ENCODE results near the gene STK31.

The STK31 gene, protein sequence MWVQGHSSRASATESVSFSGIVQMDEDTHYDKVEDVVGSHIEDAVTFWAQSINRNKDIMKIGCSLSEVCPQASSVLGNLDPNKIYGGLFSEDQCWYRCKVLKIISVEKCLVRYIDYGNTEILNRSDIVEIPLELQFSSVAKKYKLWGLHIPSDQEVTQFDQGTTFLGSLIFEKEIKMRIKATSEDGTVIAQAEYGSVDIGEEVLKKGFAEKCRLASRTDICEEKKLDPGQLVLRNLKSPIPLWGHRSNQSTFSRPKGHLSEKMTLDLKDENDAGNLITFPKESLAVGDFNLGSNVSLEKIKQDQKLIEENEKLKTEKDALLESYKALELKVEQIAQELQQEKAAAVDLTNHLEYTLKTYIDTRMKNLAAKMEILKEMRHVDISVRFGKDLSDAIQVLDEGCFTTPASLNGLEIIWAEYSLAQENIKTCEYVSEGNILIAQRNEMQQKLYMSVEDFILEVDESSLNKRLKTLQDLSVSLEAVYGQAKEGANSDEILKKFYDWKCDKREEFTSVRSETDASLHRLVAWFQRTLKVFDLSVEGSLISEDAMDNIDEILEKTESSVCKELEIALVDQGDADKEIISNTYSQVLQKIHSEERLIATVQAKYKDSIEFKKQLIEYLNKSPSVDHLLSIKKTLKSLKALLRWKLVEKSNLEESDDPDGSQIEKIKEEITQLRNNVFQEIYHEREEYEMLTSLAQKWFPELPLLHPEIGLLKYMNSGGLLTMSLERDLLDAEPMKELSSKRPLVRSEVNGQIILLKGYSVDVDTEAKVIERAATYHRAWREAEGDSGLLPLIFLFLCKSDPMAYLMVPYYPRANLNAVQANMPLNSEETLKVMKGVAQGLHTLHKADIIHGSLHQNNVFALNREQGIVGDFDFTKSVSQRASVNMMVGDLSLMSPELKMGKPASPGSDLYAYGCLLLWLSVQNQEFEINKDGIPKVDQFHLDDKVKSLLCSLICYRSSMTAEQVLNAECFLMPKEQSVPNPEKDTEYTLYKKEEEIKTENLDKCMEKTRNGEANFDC

GRCh38 chr7:23710000-23710399 is at the start of gene STK31:
Gene STK31 (plus strand): TSS chr7:23710219. CDS start chr7:23710286, 67 bp downstream.
- H3K4me3 ChIP-seq (ENCODE audit: low read depth in 1 of 2, low read length in 2 of 2), result peak within 1 kb of the TSS; percentile 28 to 41
- H3K36me3 ChIP-seq (ENCODE audit: control insufficient read depth in 1 of 2, insufficient read depth in 2 of 2, low read length in 2 of 2), result peaks cover 12 to 14% of the 10 kb centered on the region in 2 donors
- H3K27me3 ChIP-seq (ENCODE audit: control insufficient read depth in 1 of 2, insufficient read depth in 2 of 2, low read length in 2 of 2), result no peaks in the 10 kb centered on the region
- no peak within 1 kb of the TSS for H3K9ac ChIP-seq (ENCODE audit: low read depth in 1 of 2, low read length in 2 of 2)
- no peak within 1 kb of the TSS for H3K27ac ChIP-seq (ENCODE audit: low read depth, low read length)
- peaks cover 5 to 9% of the 10 kb centered on the region in 2 donors for H3K4me1 ChIP-seq (ENCODE audit: control insufficient read depth in 1 of 2, insufficient read depth in 2 of 2, low read length in 2 of 2)
- H3K9me3 ChIP-seq (ENCODE audit: control insufficient read depth in 1 of 2, low read length in 2 of 2), result peaks cover 5 to 17% of the 10 kb centered on the region in 2 donors

GRCh38 chr7:23661385-23661784 is 48.6 kb upstream of the STK31 start:
- H3K4me1 ChIP-seq (ENCODE audit: control insufficient read depth in 1 of 2, insufficient read depth in 2 of 2, low read length in 2 of 2), result no peaks in the 10 kb centered on the region
- no peaks in the 10 kb centered on the region for H3K36me3 ChIP-seq (ENCODE audit: control insufficient read depth in 1 of 2, insufficient read depth in 2 of 2, low read length in 2 of 2)
- no peak overlapping the region for H3K9ac ChIP-seq (ENCODE audit: low read depth in 1 of 2, low read length in 2 of 2)
- H3K4me3 ChIP-seq (ENCODE audit: low read depth in 1 of 2, low read length in 2 of 2), result no peak overlapping the region
- no peaks in the 10 kb centered on the region for H3K27me3 ChIP-seq (ENCODE audit: control insufficient read depth in 1 of 2, insufficient read depth in 2 of 2, low read length in 2 of 2)
- H3K9me3 ChIP-seq (ENCODE audit: control insufficient read depth in 1 of 2, low read length in 2 of 2), result peaks cover 3 to 5% of the 10 kb centered on the region in 2 donors
- no peak overlapping the region for H3K27ac ChIP-seq (ENCODE audit: low read depth, low read length)

- Histone ChIP-seq H3K27ac (ENCODE audit: low read depth, low read length) (no peak overlapping the region), H3K9me3 (ENCODE audit: control insufficient read depth in 1 of 2, low read length in 2 of 2) (peaks cover 3 to 5% of the 10 kb centered on the region in 2 donors), H3K27me3 (ENCODE audit: control insufficient read depth in 1 of 2, insufficient read depth in 2 of 2, low read length in 2 of 2) (no peaks in the 10 kb centered on the region), H3K4me3 (ENCODE audit: low read depth in 1 of 2, low read length in 2 of 2) (no peak overlapping the region), H3K9ac (ENCODE audit: low read depth in 1 of 2, low read length in 2 of 2) (no peak overlapping the region), H3K4me1 (ENCODE audit: control insufficient read depth in 1 of 2, insufficient read depth in 2 of 2, low read length in 2 of 2) (no peaks in the 10 kb centered on the region), H3K36me3 (ENCODE audit: control insufficient read depth in 1 of 2, insufficient read depth in 2 of 2, low read length in 2 of 2) (no peaks in the 10 kb centered on the region)
Measured at GRCh38 chr7:23662124-23662983, 47.7 kb upstream of the STK31 start.

DNA sequence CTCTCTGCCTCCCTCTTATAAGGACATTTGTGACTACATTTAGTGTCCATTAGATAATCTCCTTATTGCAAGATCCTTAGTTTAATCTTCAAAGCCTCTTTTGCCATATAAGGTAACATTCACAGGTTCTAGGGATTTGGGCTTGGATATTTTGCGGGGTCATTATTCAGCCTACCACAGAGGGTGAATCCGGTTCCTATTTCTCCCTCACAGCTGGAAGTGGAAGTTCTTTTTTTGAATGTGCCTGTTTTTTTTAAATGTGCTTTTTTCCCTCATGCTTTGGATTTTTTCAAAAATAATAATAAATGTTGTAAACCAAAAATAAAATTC is 47.1 kb upstream of the STK31 start:
- H3K4me3 ChIP-seq (ENCODE audit: low read depth in 1 of 2, low read length in 2 of 2), result no peak overlapping the region
- H3K27me3 ChIP-seq (ENCODE audit: control insufficient read depth in 1 of 2, insufficient read depth in 2 of 2, low read length in 2 of 2), result no peaks in the 10 kb centered on the region
- no peak overlapping the region for H3K27ac ChIP-seq (ENCODE audit: low read depth, low read length)
- H3K9ac ChIP-seq (ENCODE audit: low read depth in 1 of 2, low read length in 2 of 2), result no peak overlapping the region
- H3K9me3 ChIP-seq (ENCODE audit: control insufficient read depth in 1 of 2, low read length in 2 of 2), result peaks cover 3 to 5% of the 10 kb centered on the region in 2 donors
- H3K36me3 ChIP-seq (ENCODE audit: control insufficient read depth in 1 of 2, insufficient read depth in 2 of 2, low read length in 2 of 2), result no peaks in the 10 kb centered on the region
- H3K4me1 ChIP-seq (ENCODE audit: control insufficient read depth in 1 of 2, insufficient read depth in 2 of 2, low read length in 2 of 2), result no peaks in the 10 kb centered on the region

DNA sequence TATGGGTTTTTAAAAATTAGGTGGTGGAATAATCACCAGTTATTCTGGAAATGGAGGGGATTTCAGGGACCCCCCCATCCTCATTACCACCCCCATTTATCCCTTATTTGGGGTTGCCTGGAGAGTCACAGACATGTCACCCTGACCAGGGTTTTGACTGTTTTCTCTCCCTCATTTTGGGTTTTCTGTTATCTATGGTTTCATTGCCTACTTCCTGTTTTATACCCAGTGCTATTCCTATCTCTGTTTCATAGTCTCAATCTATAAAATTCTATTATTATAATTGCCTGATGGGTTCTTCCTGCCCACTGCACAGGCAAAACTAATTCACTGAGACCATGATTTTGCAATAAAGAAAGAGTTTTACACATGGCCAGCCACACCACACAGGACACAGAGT is 45.9 kb upstream of the STK31 start:
- H3K4me1 ChIP-seq (ENCODE audit: control insufficient read depth in 1 of 2, insufficient read depth in 2 of 2, low read length in 2 of 2), result no peaks in the 10 kb centered on the region
- H3K27me3 ChIP-seq (ENCODE audit: control insufficient read depth in 1 of 2, insufficient read depth in 2 of 2, low read length in 2 of 2), result no peaks in the 10 kb centered on the region
- peaks cover under 1% of the 10 kb centered on the region in 2 donors for H3K9me3 ChIP-seq (ENCODE audit: control insufficient read depth in 1 of 2, low read length in 2 of 2)
- H3K4me3 ChIP-seq (ENCODE audit: low read depth in 1 of 2, low read length in 2 of 2), result no peak overlapping the region
- no peak overlapping the region for H3K27ac ChIP-seq (ENCODE audit: low read depth, low read length)
- no peaks in the 10 kb centered on the region for H3K36me3 ChIP-seq (ENCODE audit: control insufficient read depth in 1 of 2, insufficient read depth in 2 of 2, low read length in 2 of 2)
- no peak overlapping the region for H3K9ac ChIP-seq (ENCODE audit: low read depth in 1 of 2, low read length in 2 of 2)

DNA sequence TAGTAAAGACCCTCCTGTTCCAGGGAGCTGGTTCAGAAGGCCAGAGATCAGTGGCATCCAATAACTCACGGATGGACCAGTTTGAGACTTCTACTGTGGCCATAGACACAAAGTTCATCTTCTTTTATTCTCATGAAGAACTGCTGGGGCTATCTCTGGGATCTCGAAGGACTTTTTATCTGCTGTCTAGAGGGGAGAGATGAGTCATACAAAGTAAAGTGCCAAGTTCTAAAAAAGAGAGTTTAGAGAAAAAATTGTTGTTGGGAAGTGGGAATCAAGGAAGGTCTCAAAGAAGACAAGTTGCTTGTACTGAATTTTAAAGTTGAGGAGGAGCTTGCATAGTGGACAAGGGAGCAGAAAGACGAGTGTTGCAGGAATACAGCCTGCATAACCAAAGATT is 38.0 kb upstream of the STK31 start:
- Histone ChIP-seq H3K9ac (ENCODE audit: low read depth in 1 of 2, low read length in 2 of 2) (no peak overlapping the region), H3K4me1 (ENCODE audit: control insufficient read depth in 1 of 2, insufficient read depth in 2 of 2, low read length in 2 of 2) (no peaks in the 10 kb centered on the region), H3K27ac (ENCODE audit: low read depth, low read length) (no peak overlapping the region), H3K4me3 (ENCODE audit: low read depth in 1 of 2, low read length in 2 of 2) (no peak overlapping the region), H3K27me3 (ENCODE audit: control insufficient read depth in 1 of 2, insufficient read depth in 2 of 2, low read length in 2 of 2) (no peaks in the 10 kb centered on the region), H3K36me3 (ENCODE audit: control insufficient read depth in 1 of 2, insufficient read depth in 2 of 2, low read length in 2 of 2) (no peaks in the 10 kb centered on the region), H3K9me3 (ENCODE audit: control insufficient read depth in 1 of 2, low read length in 2 of 2) (no peaks in the 10 kb centered on the region)

DNA sequence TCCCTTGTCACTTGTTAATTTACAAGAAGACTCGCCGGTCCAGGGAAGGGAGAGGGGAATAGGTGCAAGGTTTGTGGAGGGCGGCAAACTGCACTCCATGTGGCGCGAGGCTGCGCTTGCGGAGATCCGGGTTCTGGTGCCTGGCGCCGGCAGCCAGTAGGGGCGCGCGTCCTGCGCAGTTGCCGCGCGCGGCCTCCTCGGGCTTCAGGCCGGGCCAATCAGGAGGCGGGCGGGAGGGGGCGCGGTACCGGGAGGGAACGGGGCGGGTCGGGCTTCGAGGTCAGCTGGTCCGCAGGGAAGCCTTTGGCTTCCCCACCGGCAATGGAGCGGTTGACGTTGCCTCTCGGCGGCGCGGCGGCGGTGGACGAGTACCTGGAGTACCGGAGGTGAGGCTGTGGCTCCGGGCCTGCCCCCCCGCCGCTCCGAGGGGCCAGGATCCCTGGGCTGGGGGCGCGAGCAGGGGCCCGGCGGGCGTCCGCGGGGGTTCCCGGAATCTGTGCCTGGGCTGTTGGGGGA is 30.1 kb upstream of the STK31 start, which contains the start of gene FAM221A:
TSS of gene FAM221A (plus strand) at position 302 of the 516 bp plus-strand sequence. CDS start at position 322, 20 bp downstream.
- H3K9ac ChIP-seq (ENCODE audit: low read depth in 1 of 2, low read length in 2 of 2), result peak within 1 kb of the TSS; percentile 78 to 81
- peak within 1 kb of the TSS; percentile 83 to 92 for H3K4me3 ChIP-seq (ENCODE audit: low read depth in 1 of 2, low read length in 2 of 2)
- H3K36me3 ChIP-seq (ENCODE audit: control insufficient read depth in 1 of 2, insufficient read depth in 2 of 2, low read length in 2 of 2), result no peaks in the 10 kb centered on the region
- H3K9me3 ChIP-seq (ENCODE audit: control insufficient read depth in 1 of 2, low read length in 2 of 2), result no peaks in the 10 kb centered on the region
- peaks cover 0 to 4% of the 10 kb centered on the region in 2 donors for H3K4me1 ChIP-seq (ENCODE audit: control insufficient read depth in 1 of 2, insufficient read depth in 2 of 2, low read length in 2 of 2)
- H3K27me3 ChIP-seq (ENCODE audit: control insufficient read depth in 1 of 2, insufficient read depth in 2 of 2, low read length in 2 of 2), result no peaks in the 10 kb centered on the region
- peak within 1 kb of the TSS; percentile 82 for H3K27ac ChIP-seq (ENCODE audit: low read depth, low read length)

DNA sequence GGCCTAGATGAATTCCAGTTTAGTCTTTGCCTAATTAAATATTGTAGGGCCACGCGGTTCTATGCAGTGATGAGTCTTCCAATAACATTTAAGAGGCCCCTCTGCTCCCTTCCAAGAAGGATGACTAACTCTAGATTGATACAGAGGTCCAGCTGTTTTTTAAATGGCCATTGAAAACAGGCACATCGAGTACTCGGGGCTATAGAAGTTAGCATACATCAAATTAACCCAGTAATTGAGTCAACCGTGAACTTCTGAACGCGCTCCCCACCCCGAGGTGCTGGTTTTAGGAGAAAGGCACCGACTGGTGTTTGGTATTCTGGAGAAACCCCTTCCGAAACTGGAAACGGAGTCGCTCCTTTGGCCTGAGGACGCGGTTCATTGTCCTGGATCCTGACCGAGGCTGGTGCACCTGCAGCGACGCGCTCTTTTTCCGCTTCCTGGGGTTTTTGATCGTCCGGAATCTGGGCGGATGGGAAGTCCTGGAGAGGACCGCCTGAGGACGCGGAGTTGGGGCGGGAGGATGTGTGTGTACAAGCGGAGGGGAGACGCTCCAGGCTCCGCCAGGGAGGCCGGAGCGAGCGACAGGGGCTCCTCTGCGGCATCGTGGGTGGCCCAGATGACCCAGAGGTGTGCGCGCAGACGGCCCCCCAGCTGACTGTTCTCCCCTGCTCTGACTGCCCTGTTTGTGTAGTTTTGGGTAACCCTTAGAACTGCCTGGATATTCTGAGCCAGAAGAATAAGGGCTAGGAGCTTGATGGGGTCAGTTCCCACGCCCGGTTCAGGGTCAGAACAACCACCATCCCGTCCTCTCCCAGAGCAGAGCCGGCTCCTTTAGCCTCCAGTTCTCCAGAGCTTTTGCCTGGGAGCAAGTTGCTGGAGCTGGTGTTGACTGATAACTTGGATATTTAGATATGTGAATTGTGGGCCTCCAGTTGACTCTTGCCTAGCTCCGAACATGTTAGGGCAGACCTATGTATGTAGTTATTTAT is 29.3 kb upstream of the STK31 start:
- Histone ChIP-seq H3K9me3 (ENCODE audit: control insufficient read depth in 1 of 2, low read length in 2 of 2) (no peaks in the 10 kb centered on the region), H3K4me1 (ENCODE audit: control insufficient read depth in 1 of 2, insufficient read depth in 2 of 2, low read length in 2 of 2) (peaks cover 4 to 7% of the 10 kb centered on the region in 2 donors), H3K27me3 (ENCODE audit: control insufficient read depth in 1 of 2, insufficient read depth in 2 of 2, low read length in 2 of 2) (no peaks in the 10 kb centered on the region), H3K36me3 (ENCODE audit: control insufficient read depth in 1 of 2, insufficient read depth in 2 of 2, low read length in 2 of 2) (no peaks in the 10 kb centered on the region), H3K27ac (ENCODE audit: low read depth, low read length) (peak overlapping the region; percentile 82), H3K4me3 (ENCODE audit: low read depth in 1 of 2, low read length in 2 of 2) (peak overlapping the region; percentile 83 to 92), H3K9ac (ENCODE audit: low read depth in 1 of 2, low read length in 2 of 2) (peak overlapping the region; percentile 78 to 81)

Data from duodenal mucosa (tissue), 2 donors.